GM10248 (cell line): ENCODE measurements around the gene ACTN4.
"Not testable (repeated sequence)": the region's sequence is repeated elsewhere in the genome, so short reads cannot be mapped to it uniquely, and the experiment has no call there.

ENCODE experiments used
- CTCF ChIA-PET: fragments of 300-600 bp; sonication (Branson Sonifier 250); formaldehyde crosslinking; extraction: SDS; loops from one replicate; lab custom pipeline; 2021; ENCODE audit warnings: antibody characterized with exemption; lab: Yijun Ruan, JAX
- POLR2A ChIA-PET: fragments of 350-650 bp; sonication (Branson Sonifier 250); formaldehyde crosslinking; extraction: SDS; loops from one replicate; lab custom pipeline; 2020; ENCODE audit warnings: antibody characterized with exemption; lab: Yijun Ruan, JAX
- DNase-seq: peaks from one replicate; pipeline ENCODE4 v3.0.0; 2012; ENCODE audit errors: extremely low spot score
- CTCF ChIP-seq: IDR thresholded peaks from 2 replicates; pipeline ENCODE4 v1.5.1; 2012; ENCODE audit warnings: mild to moderate bottlenecking, low read depth; ENCODE audit errors: extremely low read depth, missing control alignments, control extremely low read depth

ACTN4 gene

DNA sequence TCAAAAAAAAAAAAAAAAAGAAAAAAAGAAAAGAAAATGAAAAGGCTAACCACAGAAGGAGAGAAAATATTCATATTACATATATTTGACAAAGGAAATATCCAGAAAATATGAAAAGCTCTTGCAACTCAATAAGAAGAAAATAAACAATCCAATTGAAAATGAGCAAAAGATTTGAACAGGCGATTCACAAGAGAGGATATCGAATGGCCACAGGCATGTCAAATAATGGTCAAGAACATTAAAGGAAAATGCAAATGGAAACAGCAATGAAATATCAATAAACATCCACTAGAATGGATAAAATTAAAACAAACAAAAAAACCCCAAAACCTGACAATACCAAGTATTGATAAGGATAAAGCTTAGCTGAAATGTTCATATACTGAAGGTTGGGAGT, 117.8 kb downstream of the ACTN4 start:
- CTCF ChIA-PET = no interaction called here
- POLR2A ChIA-PET = no interaction called here

DNA sequence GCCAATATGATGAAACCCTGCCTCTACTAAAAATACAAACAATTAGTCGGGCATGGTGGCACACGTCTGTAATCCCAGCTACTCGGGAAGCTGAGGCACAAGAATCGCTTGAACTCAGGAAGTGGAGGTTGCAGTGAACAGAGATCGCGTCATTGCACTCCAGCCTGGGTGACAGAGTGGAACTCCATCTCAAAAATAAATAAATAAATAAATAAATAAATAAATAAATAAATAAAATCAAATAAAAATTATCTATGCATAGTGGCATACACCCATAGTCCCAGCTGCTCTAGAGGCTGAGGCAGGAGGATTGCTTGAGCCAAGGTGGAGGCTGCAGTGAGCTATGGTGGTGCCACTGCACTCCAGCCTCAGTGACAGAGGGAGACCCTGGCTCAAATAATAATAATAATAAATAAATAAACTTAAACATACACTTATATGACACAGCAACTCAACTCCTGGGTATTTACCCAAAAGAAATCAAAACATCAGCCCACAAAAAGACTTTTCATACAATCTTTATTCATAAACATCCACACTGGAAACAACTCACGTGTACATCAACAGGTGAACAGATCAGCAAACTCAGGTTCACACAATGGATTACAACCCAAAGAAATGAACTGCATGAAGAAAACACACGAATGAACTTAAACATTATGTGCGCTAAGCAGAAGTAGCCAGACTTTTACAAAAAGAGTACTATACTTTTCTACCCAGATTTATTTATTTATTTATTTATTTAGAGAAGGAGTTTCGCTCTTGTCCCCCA, 119.0 kb downstream of the ACTN4 start:
- DNase-seq = no peak
- ChIA-PET CTCF (no interaction called here), POLR2A (interaction anchor here (0.5 kb wide), 1 partner anchor 1339 kb away, joined by 3 read pairs; no protein-coding TSS in a partner anchor)
- no peak for TF ChIP-seq CTCF

More for the DNA sequence above, 117.8 kb downstream of the ACTN4 start:
- TF ChIP-seq CTCF = no peak
- no peak for DNase-seq

- TF ChIP-seq CTCF = peak; percentile 90
- ChIA-PET POLR2A (interaction anchor here (0.9 kb wide), 1 partner anchor 62 kb away, joined by 5 read pairs; no protein-coding TSS in a partner anchor), CTCF (interaction anchor here (0.7 to 2.3 kb wide), 48 partner anchors 9 to 367 kb away, joined by 3 to 17 read pairs (median 4); partner anchors contain the start of genes ECH1, FAM98C, MRPS12 and NFKBIB)
- peak; percentile 87 for DNase-seq
These were observed 122.3 kb downstream of the ACTN4 start for GRCh38 chr19:38769635-38770211.

GRCh38 chr19:38770228-38770948, 122.9 kb downstream of the ACTN4 start:
- ChIA-PET POLR2A (interaction anchor here (0.9 kb wide), 1 partner anchor 62 kb away, joined by 5 read pairs; no protein-coding TSS in a partner anchor), CTCF (interaction anchor here (0.7 to 2.3 kb wide), 41 partner anchors 9 to 239 kb away, joined by 3 to 17 read pairs (median 4); partner anchors contain the start of genes ECH1, MRPS12, RINL and SARS2)
- not testable (repeated sequence) for DNase-seq

DNA sequence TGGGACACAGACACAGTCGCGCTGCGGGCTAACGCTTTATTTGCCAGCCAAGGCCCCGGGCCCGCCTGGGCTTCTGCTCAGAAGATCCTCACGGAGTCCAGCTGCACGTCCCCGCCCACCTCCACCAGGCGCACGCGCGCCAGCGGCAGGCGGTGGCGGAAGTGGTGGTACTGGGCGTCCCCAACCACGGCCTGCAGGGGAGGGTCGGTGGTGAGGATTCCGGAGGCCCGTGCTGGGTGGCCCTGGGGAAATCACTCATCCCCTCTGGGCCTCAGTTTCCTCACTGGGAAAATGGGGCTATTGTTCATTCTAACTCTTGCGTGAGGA, 123.5 kb downstream of the ACTN4 start:
- POLR2A ChIA-PET, DNase-seq, CTCF ChIA-PET: not testable (repeated sequence)

- POLR2A ChIA-PET, CTCF ChIA-PET, DNase-seq: not testable (repeated sequence)
These were observed 124.1 kb downstream of the ACTN4 start for GRCh38 chr19:38771569-38771968.

DNA sequence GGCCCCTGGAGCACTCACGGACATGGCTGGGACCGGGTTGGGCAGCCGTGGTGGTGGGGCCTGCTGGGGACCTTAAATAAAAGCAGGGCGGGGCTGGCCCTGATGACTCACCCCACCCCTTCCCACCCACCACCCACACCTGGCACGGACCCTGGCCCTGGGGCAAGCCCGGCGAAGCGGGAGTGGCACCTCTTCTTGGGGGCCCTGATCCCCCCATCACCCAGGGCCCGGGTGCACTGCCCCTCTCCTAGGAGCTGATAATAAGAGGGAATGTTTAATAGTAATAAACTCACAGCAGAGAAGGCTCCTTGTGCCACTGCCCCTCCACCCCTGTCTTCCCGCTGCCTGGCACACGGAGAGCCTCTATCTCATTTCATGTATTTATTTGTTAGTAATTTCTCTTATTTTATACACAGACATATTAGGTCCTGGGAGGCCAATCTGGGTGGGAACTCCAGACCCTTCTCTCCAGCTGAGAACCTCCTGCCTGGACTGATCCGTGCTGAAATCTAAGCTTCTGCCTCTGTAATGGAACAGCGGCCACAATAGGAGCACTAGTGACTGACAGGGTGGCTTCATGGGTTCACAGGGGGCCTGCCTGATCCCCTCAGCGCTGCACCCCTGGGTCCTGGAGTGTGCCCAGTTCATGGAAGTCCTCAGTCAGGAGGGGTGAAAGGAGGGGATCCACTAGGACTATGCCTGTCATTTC, 126.2 kb downstream of the ACTN4 start, which contains the start of gene LGALS7:
Gene LGALS7, minus strand, starts transcription at position 49 of the 709 bp plus-strand sequence. Its CDS starts 25 bp downstream, at position 24.
- POLR2A ChIA-PET = no interaction called here
- TF ChIP-seq CTCF = no peak
- no peak for DNase-seq
- CTCF ChIA-PET = no interaction called here
